HG03159 (cell line): ENCODE measurements around the gene IGLL1.
A peak's percentile ranks its signal among the peaks of the same experiment; 100 is the strongest.
"Not testable (repeated sequence)": the region's sequence is repeated elsewhere in the genome, so short reads cannot be mapped to it uniquely, and the experiment has no call there.

Experiments used
- ATAC-seq: cut with Tn5 transposase; IDR thresholded peaks from one replicate; pipeline ENCODE4 v1.9.1; 2021; ENCODE audit warnings: mild to moderate bottlenecking, moderate library complexity; ENCODE audit not compliant: unreplicated experiment

Gene IGLL1

DNA sequence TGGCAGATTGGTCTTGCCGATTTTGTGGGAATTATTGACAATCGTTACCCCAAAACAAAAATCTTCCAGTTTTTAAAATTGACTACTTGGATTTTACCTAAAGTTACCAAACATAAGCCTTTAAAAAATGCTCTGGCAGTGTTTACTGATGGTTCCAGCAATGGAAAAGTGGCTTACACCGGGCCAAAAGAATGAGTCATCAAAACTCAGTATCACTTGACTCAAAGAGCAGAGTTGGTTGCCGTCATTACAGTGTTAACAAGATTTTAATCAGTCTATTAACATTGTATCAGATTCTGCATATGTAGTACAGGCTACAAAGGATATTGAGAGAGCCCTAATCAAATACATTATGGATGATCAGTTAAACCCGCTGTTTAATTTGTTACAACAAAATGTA is 37.2 kb downstream of the IGLL1 start:
- ATAC-seq, result no peak

DNA sequence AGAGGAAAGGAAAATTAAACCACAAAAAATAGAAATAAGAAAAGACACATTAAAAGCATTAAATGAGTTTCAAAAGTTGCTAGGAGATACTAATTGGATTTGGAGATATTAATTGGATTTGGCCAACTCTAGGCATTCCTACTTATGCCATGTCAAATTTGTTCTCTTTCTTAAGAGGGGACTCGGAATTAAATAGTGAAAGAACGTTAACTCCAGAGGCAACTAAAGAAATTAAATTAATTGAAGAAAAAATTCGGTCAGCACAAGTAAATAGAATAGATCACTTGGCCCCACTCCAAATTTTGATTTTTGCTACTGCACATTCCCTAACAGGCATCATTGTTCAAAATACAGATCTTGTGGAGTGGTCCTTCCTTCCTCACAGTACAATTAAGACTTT is 37.7 kb downstream of the IGLL1 start:
- not testable (repeated sequence) for ATAC-seq

DNA sequence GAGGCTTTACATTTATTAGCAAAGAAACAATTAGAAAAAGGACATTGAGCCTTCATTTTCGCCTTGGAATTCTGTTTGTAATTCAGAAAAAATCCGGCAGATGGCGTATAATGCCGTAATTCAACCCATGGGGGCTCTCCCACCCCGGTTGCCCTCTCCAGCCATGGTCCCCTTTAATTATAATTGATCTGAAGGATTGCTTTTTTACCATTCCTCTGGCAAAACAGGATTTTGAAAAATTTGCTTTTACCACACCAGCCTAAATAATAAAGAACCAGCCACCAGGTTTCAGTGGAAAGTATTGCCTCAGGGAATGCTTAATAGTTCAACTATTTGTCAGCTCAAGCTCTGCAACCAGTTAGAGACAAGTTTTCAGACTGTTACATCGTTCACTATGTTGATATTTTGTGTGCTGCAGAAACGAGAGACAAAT is 38.2 kb downstream of the IGLL1 start:
- not testable (repeated sequence) for ATAC-seq

DNA sequence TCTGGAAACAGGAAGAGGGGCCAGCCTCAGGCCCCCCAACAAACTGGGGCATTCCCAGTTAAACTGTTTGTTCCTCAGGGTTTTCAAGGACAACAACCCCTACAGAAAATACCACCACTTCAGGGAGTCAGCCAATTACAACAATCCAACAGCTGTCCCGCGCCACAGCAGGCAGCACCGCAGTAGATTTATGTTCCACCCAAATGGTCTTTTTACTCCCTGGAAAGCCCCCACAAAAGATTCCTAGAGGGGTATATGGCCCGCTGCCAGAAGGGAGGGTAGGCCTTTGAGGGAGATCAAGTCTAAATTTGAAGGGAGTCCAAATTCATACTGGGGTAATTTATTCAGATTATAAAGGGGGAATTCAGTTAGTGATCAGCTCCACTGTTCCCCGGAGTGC is 39.3 kb downstream of the IGLL1 start:
- ATAC-seq, result not testable (repeated sequence)

DNA sequence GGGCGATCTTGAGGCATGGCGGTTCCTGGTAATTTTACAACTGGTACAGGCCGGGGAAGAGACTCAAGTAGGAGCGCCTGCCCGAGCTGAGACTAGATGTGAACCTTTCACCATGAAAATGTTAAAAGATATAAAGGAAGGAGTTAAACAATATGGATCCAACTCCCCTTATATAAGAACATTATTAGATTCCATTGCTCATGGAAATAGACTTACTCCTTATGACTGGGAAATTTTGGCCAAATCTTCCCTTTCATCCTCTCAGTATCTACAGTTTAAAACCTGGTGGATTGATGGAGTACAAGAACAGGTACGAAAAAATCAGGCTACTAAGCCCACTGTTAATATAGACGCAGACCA is 40.3 kb downstream of the IGLL1 start:
- not testable (repeated sequence) for ATAC-seq

DNA sequence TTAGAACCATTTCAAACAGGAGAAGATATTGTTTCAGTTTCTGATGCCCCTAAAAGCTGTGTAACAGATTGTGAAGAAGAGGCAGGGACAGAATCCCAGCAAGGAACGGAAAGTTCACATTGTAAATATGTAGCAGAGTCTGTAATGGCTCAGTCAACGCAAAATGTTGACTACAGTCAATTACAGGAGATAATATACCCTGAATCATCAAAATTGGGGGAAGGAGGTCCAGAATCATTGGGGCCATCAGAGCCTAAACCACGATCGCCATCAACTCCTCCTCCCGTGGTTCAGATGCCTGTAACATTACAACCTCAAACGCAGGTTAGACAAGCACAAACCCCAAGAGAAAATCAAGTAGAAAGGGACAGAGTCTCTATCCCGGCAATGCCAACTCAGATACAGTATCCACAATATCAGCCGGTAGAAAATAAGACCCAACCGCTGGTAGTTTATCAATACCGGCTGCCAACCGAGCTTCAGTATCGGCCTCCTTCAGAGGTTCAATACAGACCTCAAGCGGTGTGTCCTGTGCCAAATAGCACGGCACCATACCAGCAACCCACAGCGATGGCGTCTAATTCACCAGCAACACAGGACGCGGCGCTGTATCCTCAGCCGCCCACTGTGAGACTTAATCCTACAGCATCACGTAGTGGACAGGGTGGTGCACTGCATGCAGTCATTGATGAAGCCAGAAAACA is 40.8 kb downstream of the IGLL1 start:
- ATAC-seq, result peak; percentile 85

DNA sequence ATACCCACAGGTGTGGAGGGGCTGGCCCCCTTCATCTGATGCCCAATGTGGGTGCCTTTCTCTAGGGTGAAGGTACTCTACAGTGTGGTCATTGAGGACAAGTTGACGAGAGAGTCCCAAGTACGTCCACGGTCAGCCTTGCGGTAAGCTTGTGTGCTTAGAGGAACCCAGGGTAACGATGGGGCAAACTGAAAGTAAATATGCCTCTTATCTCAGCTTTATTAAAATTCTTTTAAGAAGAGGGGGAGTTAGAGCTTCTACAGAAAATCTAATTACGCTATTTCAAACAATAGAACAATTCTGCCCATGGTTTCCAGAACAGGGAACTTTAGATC is 41.4 kb downstream of the IGLL1 start:
- not testable (repeated sequence) for ATAC-seq

DNA sequence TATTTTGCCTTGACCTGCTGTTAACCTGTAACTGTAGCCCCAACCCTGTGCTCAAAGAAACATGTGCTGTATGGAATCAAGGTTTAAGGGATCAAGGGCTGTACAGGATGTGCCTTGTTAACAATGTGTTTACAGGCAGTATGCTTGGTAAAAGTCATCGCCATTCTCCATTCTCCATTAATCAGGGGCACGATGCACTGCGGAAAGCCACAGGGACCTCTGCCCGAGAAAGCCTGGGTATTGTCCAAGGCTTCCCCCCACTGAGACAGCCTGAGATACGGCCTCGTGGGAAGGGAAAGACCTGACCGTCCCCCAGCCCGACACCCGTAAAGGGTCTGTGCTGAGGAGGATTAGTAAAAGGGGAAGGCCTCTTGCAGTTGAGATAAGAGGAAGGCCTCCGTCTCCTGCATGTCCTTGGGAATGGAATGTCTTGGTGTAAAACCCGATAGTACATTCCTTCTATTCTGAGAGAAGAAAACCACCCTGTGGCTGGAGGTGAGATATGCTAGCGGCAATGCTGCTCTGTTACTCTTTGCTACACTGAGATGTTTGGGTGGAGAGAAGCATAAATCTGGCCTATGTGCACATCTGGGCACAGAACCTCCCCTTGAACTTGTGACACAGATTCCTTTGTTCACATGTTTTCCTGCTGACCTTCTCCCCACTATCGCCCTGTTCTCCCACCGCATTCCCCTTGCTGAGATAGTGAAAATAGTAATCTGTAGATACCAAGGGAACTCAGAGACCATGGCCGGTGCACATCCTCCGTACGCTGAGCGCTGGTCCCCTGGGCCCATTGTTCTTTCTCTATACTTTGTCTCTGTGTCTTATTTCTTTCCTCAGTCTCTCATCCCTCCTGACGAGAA is 42.0 kb downstream of the IGLL1 start:
- not testable (repeated sequence) for ATAC-seq

DNA sequence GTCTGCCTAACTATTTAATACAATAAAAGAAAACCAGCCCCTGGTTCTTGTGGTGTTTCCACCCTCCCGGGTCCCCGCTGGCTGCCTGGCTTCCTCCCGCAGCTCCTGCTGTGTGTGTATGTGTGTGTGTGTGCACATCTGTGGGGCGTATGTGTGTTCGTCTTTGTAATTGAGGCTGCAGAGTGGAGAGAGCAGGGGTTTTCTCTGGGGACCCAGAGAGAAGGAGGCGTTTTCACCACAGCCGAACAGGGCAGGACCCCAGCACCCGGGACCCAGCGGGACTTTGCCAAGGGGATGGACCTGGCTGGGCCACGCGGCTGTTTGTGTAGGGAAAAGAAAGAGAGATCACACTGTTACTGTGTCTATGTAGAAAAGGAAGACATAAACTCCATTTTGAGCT is 42.7 kb downstream of the IGLL1 start:
- no peak for ATAC-seq

DNA sequence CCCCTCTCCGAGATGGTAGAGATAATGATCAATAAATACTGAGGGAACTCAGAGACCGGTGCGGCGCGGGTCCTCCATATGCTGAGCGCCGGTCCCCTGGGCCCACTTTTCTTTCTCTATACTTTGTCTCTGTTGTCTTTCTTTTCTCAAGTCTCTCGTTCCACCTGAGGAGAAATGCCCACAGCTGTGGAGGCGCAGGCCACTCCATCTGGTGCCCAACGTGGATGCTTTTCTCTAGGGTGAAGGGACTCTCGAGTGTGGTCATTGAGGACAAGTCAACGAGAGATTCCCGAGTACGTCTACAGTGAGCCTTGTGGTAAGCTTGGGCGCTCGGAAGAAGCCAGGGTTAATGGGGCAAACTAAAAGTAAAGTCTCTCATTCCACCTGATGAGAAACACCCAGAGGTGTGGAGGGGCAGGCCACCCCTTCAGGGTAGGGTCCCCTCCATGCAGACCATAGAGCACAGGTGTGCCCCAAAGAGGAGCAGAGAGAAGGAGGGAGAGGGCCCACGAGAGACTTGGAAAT is 43.2 kb downstream of the IGLL1 start:
- no peak for ATAC-seq

DNA sequence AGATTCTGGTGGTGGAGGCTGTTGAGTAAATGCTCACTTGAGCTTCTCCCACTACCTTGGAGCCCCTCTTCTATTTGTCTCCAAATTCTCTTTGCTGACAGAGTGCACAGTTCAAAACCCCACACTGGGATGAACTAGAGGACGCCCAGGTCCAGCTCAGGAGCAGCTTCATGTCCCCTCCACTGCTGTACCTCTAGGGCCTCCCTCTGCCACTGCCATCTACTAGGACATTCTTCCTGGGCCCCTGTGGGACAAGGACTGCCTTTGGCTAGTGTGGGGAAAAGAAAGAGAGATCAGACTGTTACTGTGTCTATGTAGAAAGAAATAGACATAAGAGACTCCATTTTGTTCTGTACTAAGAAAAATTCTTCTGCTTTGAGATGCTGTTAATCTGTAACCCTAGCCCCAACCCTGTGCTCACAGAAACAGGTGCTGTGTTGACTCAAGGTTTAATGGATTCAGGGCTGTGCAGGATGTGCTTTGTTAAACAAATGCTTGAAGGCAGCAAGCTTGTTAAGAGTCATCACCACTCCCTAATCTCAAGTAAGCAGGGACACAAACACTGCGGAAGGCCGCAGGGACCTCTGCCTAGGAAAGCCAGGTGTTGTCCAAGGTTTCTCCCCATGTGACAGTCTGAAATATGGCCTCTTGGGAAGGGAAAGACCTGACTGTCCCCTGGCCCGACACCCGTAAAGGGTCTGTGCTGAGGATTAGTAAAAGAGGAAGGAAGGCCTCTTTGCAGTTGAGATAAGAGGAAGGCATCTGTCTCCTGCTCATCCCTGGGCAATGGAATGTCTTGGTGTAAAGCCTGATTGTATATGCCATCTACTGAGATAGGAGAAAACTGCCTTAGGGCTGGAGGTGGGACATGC is 44.1 kb downstream of the IGLL1 start:
- ATAC-seq, result not testable (repeated sequence)

DNA sequence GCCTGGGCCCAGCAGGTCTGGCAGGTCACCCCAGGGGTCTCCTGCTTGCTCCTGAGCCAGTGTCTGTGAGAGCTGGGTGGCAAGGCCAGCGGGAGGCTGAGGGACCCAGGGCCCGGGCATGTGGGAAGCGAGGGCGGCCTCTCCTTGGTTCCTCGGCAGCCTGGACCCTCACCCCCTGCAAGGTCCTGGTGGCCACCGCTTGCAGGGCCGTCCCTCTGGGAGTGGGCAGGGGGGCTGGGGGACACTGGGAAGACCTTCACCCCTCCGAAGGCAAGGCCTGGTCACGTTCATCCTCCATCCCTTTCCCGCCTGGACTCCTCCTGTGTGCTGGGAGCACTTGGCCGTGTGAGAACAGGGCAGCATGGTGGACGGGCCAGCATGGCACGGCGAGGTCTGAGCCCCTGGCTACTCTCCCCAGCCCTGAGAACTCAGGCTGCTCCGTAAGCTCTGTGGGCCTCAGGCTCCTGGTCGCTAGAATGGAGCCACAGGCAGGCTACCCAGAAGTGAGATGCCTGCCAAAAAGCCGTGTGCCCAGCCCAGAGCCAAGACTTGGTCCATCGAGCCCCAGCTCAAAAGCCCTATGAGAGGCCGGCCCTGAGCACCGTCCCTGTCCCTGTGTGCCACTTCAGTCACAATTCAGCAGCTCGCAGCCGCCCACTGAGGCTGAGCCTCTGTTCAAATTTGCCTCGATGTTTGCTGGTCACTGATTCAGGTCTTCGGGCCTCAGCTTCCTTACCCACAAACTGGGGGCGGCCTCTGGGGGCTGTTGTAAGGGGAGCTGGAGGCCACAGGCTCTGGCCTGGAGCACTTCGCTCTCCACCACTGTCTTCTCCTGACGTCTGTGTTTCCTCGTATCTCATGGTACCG is 45.0 kb downstream of the IGLL1 start:
- no peak for ATAC-seq

DNA sequence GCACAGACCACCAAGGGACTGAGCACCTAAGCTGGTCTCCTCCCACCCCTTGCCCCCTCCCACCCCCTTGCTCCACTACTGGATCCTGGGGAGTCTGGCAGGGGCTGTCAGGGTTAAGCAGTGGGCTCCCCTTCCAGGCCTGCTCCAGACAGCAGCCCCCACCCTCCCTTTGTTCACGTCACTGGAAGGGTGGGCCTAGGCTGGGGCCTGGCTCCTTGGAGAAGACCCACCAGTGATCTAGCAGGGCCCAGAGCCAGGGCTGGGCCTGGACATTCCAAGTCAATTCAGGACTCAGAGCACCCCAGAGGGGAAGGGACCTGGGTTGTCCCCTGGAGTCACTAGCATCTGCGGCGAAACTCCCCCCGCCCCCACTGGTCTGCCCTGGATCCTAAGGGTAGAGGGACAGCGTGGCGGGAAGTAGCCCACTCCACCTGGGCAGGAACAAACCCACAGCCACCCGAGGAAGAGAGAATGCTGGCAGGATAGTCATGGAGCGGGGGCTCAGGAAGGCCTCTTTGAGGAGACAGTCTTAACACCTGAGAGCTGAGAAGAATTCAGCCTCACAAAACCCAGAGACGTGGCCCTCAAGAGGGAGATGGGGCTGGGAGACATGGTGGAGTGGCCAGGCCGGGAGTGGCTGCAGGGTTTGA is 45.8 kb downstream of the IGLL1 start:
- ATAC-seq, result no peak

DNA sequence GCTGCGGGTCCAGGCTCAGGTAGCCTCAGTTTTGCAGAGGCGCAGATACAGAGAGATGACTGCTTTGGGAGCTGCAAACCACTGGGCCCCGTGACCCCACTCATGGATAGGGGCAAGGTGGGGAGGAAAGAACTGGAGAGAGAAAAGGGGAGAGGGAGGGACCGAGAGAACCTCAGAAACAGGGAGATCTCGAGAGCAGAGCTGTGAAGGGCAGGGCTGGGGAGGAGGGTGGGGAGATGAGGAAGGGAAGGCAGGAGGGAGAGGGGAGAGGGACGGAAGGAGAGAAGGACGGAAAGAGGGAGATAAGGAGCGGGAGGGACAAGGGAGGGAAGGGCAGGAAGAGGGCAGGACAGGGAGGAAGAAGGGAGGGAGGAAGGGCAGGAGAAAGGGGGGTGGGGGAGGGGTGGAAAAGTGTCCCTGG is 46.3 kb downstream of the IGLL1 start:
- ATAC-seq, result no peak

DNA sequence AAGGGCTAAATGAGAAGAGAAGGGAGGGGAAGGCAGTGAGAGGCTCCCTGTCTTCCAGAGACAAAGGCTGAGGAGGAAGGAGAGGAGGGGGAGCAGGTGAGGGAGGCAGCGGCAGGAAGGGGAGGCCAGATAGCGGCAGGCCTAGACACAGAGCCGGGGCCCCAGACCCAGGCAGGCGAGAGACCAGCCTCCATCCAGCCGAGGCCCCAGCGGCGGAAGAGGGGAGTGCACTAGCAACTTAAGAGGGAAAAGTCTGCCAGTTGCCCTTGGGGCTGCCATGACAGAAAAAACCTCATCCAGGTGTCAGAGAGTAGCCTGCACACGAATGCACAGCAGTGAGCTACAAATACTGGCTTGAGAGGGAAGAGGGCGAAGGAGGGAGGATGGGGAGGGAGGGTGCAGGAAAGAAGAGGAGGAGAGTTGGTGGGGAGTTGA is 46.7 kb downstream of the IGLL1 start:
- no peak for ATAC-seq

DNA sequence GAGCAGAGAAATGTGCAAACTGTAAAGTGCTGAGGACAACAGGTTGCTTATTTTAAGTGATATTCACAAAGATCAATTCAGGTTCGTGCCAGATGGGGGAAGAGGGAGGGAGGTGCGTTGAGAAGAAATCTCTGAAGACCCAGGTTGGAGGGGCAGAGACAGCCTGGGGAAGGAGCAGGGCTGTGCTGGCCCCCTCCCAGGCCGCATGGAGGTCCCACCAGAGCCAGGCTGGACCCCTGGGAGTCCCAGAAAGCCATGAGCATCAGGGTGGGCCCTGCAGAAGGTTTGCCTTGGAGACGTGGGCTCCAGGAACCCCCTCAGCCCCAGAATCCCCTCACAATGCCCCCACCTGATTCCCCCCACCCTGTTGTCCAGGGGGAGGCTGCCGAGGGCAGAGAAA is 47.4 kb downstream of the IGLL1 start:
- no peak for ATAC-seq

DNA sequence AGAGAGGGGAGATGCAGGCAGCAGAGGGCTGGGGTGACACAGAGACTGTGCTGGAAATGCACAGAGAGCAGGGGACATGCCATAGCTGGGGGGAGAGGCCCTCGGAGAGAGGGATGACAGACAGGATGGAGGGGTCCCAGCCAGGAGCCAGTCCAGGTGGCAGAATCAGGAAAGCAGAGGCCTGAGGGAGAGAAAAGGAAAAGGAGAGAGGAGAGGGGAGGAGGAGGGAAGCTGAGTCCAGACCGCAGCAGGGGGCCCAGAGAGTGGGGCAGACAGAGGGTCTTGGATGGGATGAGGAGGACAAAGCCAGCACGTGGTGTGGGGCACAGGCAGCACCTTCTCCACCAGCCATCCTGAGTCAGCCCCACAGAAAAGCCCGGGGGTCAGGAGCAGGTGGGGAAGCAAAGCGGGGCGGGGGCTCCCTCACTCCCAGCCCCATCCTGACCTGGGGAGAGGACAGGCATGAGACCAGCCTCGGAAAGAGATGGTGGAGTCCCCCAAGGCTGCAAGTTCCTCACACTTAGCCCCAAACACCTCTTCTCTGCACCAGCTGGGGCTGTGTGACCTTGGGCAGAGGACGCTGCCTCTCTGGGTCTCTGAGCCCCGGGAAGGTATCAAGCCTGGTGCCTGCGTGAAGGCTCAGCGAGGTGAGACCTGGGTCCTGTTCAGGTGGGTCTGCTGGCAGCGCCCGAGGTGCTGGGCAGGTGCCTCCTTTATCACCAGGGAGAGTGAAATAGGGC is 48.0 kb downstream of the IGLL1 start:
- no peak for ATAC-seq

DNA sequence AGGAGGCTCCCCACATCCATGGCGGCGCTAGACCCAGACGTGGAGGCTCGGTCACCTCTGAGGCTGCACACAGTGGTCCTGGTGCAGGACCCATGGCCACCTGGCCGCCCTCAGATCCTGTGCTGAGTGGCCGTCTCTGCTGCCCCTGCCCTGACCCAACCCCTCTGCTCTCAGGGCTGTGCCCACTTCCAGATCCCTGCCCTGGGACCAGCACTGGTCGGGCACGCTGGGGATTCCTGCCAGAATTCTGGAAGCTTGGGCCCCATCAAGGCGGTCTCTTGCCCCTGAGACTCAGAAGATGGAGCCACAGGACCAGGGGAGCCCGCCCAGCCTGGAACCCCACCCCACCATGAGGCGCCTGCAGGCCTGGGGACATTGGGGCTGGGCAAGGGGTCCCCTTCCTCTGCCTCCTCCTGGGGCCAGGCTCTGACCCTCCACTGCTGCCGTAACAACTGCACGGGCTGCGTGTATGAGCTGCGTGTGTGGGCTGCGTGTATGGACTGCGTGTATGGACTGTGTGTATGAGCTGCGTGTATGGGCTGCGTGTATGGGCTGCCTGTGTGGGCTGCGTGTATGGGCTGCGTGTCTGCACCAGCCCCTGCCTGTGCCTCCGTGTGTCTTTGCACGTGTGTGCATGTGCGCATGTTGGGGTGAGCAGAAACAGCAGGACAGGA is 48.7 kb downstream of the IGLL1 start:
- no peak for ATAC-seq
